ENCODE results near the gene STAB1.

- TF ChIP-seq EZH2 (IDR thresholded peaks at IDR 0.05; ENCODE audit: low read length, unreplicated experiment) (no peak), CTCF (conservative IDR thresholded peaks at IDR 0.05; ENCODE audit: low read depth, low read length) (no peak)
Measured at GRCh38 chr3:52532517-52532837, 37.3 kb downstream of the STAB1 start.

All from PC-3 (cell line).